HG03045 (cell line): ENCODE results near the gene RAB12.

ENCODE experiments used
- ATAC-seq: cut with Tn5 transposase; IDR thresholded peaks from one replicate; pipeline ENCODE4 v1.9.1; 2021; ENCODE audit warnings: mild to moderate bottlenecking, moderate library complexity; ENCODE audit not compliant: unreplicated experiment

Gene RAB12

DNA sequence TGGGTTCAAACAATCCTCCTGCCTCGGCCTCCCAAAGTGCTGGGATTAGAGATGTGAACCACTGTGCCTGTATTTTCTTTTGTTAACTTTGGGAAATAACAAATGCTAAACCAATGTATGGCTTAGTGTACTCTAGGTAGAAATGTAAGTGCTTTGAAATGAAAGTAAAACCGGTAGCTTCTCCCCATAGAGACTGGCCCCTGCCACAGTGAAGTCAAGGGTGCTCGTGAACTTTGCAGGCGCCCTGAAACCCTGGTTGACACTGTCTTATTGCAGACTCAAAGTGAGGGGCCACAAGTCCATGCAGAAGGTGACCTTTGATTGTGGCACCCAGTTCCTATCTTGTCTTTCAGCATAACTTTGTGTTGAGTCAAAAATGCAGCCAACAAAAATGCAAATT, 72.0 kb downstream of the RAB12 start:
- ATAC-seq, result no peak

DNA sequence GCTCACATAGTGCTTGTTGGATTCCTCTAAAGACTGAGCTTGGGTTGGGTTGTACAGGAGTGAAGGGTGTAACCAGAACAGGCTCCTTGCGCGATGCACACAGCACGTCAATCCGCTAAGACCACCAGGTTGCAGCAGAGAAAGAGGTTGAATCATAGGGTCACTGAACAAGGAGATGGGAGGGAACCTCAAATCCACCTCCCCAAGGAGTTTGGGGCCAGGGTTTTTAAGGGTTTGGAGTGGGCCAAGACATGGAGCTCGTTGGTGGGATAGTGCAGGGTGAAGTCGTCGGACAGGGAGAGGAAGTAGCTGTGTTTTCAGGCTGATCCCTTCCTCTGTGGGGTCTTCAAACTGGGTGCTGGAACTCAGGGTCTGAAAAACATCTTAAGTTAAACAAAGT, 75.3 kb downstream of the RAB12 start:
- no peak for ATAC-seq

DNA sequence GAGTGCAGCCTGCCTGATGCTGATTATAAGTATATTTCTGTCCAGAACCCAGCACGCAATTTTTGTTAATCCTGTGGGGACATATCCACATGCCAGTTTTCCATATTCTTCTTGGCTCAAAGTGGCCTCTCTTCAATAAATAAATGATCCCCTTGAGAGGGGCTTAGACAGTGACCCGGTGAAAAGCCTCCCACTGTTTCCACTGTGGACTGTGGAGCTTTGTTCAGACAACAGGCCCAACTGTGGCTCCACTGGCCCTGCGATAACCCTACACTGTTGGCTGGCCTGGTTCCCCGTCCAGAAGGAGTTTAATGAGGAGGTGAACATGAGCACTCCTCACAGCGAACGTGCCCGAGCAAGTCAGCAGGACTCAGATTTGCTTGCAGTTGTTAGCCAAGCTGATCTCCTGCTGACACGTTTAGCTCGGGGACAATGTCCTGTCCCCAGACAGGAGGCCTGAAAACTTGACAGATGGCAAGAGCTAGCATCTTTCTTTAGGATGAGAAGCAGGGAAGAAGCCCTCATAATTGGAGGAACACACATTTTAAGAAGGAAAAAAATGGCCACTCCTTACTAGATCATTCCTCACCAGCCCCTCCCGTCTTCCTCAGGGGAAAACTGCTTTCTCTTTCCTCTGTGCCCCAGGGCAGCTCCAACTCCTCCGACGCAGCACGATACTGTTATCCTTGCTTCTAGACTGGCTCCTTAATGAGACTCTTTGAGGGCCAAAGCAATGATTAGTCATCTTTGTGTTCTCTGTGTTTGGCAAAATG, 76.1 kb downstream of the RAB12 start:
- ATAC-seq, result no peak

- ATAC-seq, result no peak
Measured at GRCh38 chr18:8685914-8686216, 76.6 kb downstream of the RAB12 start.

GRCh38 chr18:8686611-8687010, 77.4 kb downstream of the RAB12 start:
- no peak for ATAC-seq

DNA sequence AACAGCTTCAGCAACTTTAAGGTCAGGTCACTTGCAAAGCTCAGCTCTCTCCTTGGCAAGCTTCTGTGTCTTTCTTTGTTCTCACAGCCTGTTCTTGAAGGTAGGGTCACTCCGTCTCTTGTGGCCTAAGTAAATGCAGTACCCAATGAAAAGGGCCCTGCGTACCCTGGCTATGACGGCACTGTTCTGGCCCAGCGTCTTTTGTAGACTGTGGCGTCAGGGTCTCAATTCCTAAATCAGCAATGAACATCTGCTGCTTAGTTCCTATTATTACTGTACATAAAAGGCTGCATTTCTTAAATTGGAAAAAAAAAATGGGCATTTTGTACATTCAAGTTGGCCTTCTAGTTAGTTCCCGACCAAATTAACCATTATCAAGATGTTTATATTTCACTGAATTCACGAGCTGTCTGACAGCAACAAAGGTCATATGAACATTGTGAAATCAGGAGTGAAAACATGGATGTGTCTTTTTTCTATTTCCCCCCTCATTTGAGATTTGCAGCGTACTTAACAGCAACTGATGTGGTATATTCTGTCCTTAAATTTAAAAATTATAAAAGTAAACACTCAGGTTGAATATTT, 79.1 kb downstream of the RAB12 start:
- no peak for ATAC-seq

GRCh38 chr18:8688816-8689215, 79.6 kb downstream of the RAB12 start:
- no peak for ATAC-seq
